Stimulated activated CD4-positive, alpha-beta T cell treated with anti-CD3 and anti-CD28 coated beads, Interleukin-4, amount 100 ng/mL, for 4 hours (primary cell): Measurements from ENCODE around the gene SLC7A14.

ENCODE experiments used
- DNase-seq, 2 experiments: peaks; one replicate each; pipeline ENCODE4 v3.0.0-alpha.2; 2020

Gene SLC7A14

GRCh38 chr3:170585937-170586310, at the start of gene SLC7A14:
SLC7A14 (minus strand) TSS chr3:170586075; CDS start chr3:170526936, 59,139 bp downstream.
- no peak for DNase-seq

- no peak for DNase-seq
Observed at GRCh38 chr3:170635385-170635735, 49.5 kb upstream of the SLC7A14 start.

DNA sequence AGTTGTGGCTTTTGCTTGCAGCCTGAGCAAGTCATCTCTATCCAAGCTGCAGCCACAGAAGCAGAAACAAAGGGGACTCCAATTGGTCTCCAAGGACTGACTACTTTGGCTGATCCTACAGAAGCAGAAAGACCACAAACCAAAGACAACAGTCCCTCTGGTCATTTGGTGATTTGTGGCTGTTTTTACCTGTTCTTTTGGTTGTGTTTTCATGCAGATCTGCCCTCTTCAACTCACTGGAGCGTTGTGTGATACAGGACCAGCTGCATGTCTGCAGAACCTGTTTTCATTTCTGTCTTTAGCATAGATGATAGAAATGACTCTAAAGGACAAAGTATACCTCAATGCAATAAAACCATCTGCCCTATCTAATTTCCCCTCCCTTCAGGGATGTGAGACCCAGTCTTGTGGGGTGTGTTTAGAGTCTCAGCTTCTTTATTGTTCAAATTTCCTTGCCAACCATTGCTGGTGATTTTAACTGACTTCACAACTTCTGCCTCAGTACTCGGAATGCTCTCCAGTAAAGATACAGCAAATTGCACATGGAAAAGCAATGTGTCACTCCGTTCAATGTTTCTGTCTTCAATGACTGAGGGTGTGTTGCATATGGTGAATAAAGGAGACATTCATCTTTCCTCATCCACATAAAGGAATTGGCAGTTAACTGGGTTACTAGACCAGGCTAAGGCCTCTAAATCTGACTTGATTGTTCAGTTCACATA, 48.9 kb upstream of the SLC7A14 start:
- no peak for DNase-seq

- DNase-seq = no peak
Observed at GRCh38 chr3:170633573-170633972, 47.7 kb upstream of the SLC7A14 start.

- no peak for DNase-seq
Observed at GRCh38 chr3:170632780-170633179, 46.9 kb upstream of the SLC7A14 start.

DNA sequence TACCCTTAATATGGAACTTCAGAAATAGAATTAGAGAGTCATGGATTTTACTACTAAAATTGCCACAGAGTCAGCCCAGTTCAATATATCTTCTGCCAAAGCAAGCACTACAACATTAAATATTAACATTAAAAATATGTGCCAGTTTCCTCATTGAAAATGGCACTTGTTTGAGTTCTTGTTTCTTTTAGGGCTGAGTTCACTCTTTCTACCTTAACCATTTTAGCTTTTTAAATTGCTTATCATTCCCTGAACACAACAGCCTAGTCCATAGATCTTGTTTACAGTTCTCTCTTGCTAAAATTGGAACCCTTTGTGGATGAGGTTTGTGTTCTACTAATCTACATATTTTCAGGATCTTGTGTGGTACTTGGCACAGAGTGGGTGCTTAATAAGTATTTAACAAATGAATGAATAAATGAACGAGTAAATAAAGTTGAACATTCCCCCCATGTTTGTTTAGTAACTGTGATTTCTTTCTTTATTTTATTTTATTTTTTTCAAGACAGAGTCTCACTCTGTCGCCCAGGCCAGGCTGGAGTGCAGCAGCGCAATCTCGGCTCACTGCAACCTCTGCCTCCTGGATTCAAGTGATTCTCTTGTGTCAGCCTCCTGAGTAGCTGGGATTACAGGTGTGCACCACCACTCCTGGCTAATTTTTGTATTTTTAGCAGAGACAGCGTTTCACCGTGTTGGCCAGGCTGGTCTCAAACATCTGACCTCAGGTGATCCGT, 46.0 kb upstream of the SLC7A14 start:
- DNase-seq = no peak

DNA sequence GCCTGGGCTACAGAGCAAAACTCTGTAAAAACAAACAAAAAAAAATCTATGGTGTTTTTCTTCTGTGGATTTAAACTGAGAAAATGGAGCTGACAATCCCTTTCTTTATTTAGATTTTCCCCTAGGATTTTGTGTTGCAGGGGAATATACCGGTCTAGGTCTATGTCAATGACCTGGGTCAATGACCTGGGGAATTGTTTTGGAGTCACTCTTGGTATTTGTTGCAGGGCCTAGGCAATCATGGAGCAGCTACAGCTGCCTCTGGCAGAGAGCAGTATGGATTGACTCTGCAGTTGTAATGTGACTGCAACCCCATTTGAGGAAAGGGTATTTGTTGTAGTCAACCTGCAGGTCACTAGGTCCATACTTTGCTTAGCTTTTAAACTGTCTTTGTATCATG, 37.6 kb upstream of the SLC7A14 start:
- no peak for DNase-seq

- no peak for DNase-seq
Observed at GRCh38 chr3:170622369-170623159, 36.7 kb upstream of the SLC7A14 start.

DNA sequence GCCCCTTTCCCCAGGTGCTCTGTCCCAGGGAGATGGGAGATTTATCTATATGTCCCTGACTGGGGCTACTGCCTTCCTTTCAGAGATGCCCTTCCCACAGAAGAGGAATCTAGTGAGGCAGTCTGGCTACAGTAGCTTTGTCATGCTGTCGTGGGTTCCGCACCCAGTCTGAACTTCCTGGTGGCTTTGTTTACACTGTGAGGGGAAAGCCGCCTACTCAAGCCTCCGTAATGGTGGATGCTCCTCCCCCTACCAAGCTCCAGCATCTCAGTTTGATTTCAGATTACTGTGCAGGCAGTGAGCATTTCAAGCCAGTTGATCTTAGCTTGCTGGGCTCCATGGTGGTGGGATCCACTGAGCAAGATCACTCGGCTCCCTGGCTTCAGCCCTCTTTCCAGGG, 35.4 kb upstream of the SLC7A14 start:
- no peak for DNase-seq

- DNase-seq = no peak
Observed at GRCh38 chr3:170614214-170614966, 28.5 kb upstream of the SLC7A14 start.

DNA sequence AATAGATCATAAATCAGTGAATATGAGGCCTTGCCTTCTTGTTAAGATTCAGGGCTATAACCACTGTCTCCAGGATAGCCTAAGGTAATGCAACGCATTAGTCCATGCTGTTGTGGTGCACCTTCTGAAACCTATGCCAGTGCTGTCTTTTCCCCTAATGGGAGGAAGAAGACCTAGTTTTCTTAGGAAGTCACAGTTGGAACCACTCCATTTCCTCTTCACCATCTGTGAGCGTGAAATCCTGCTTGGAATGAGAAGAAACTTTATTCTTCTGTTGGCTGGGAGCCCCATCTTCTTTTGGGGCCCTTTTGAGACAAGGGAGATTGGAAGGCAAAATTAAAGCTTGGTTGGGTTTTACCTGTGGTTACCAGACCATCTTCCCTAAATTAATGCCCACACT, 25.9 kb upstream of the SLC7A14 start:
- DNase-seq = no peak

DNA sequence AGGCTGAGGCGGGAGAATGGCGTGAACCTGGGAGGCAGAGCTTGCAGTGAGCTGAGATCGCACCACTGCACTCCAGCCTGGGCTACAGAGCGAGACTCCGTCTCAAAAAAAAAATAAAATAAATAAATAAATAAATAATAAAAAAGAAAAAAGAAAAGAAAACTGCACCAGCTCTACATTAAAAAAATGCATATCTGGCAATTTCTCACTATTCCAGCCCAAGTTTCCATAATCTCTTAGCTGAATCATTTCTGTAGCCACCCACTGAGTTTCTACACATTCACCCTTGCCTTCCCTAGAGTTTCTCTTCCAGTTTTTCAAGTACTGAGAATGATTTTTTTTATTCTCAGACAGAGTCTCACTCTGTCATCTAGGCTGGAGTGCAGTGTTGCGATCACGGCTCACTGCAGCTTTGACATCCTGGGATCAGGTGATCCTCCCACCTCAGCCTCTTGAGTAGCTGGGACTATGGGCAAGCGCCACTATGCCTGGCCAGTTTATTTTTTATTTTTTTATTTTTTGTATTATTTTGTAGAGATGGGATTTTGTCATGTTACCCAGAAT, 24.5 kb upstream of the SLC7A14 start:
- DNase-seq = no peak

DNA sequence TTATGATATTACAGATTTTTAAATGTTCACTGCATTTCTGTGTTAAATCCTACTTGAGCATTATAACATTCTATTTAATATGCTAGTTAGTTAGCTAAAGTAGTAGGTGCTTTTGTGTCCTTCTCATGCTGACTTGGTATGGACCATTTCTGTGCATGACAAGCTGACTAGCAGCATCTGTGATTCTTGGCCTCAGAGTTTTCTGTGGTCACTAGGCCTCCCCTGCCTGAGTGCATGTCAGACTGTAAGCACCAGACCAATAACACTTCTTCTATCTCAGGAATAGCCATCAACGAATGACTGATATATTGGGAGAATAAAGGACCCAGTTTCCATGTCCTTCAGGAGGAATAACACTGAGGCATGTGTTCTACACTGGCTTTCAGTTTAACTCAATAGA, 22.6 kb upstream of the SLC7A14 start:
- DNase-seq = no peak

DNA sequence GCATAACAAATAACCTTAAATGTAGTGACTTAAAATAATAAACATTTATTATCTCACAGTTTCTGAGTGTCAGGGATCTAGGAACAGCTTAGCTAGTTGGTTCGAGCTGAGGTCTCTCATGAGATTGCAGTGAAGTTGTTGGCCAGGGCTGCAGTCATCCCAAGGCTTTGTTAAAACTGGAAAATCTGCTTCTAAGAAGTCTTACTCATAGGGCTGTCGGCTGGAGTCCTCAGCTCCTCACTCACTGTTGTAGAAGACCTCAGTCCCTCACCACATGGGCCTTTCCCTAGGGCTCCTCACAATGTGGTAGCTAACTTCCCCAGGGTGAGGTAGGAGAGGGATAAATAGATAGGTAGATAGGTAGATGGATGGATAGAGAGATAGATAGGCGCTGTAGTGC, 20.8 kb upstream of the SLC7A14 start:
- DNase-seq = no peak

DNA sequence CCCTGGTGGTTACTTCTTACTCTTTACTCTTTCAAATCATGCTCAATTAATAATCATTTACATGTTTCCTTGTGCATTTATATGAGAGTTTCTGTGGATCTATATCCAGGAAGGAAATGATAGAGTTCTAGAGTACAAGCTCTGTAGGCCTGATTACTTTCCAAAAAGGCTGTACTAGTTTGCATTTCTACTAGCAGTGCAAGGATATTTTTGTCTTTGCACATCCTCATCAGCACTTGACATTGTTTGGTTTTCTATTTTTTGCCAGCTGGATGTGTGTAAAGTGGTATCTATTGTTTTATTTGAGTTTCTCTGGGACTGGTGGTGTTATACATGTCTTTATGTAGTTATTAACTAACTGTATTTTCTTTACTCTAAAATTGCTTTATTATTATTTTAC, 19.6 kb upstream of the SLC7A14 start:
- DNase-seq = no peak

DNA sequence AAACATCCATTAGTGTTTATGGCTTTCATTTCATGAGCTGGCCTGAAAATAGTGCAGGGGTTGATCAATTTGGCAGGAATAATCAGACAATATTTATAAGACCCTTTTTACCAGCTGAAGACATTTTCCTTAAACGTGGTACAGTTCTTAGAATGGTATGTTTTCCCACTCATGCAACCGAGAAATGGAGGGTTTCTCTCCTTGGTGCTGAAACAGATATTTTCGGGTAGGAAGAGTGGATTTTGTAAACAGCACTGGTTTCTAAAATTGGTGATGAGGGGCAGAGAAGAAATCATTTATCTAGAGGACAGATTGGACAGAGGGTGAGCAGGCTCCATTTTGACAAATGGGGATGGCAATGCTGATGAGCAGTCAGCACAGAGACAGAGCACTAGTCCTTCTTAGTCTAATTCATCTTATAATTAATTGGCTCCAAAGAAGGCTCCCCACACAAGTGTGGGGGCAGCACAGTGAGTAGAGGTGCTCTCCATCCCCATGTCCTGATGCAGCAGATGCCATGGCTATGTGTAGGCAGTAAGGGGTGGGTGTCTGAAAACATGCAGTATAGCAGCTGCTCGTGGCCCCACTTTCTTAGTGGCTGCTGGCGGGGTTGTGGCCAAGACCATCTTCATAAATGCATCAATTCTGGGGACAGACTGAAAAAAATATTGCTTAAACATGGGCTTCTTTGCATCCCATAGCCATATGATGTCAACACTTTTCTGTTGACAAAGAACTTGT, 18.1 kb upstream of the SLC7A14 start:
- no peak for DNase-seq

- DNase-seq = no peak
Observed at GRCh38 chr3:170602556-170602955, 16.7 kb upstream of the SLC7A14 start.

- DNase-seq = no peak
Observed at GRCh38 chr3:170600005-170600624, 14.2 kb upstream of the SLC7A14 start.

- DNase-seq = no peak
Observed at GRCh38 chr3:170599091-170599490, 13.2 kb upstream of the SLC7A14 start.

GRCh38 chr3:170598091-170598502, 12.2 kb upstream of the SLC7A14 start:
- no peak for DNase-seq

GRCh38 chr3:170594528-170594927, 8.7 kb upstream of the SLC7A14 start:
- DNase-seq = no peak

GRCh38 chr3:170593634-170594033, 7.8 kb upstream of the SLC7A14 start:
- DNase-seq = no peak
